ENCODE data around the gene GABRB3.

Gene GABRB3

DNA sequence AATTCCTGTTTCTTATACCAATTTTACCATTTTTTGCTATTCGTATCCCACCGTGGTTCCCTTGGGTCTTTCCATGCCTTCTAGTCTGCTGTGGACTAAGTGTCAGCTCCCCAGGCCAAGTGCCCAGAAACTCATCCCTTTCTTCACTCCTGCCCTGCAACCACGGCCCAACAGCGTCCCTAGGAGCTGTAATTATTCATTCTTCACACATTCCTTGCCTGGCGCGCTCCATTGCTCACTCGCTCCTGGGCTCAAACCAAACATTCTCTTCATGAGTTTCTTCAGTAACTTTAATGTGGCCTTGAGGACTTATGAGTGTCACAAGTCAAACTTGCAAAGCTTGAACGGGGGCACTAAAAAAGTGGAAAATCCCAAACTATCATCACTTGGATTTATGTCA is 15.7 kb downstream of the GABRB3 start:
- H3K27me3 ChIP-seq (replicated peaks): no peaks in the 10 kb centered on the region
- in situ Hi-C loops (cut with HindIII; ENCODE audit: low pct_ligation_motif_present, low sequenced_read_pairs): no loop called here
- H3K36me3 ChIP-seq (replicated peaks): no peaks in the 10 kb centered on the region
- DNase-seq: no peak
- TF ChIP-seq, protein P1, sequence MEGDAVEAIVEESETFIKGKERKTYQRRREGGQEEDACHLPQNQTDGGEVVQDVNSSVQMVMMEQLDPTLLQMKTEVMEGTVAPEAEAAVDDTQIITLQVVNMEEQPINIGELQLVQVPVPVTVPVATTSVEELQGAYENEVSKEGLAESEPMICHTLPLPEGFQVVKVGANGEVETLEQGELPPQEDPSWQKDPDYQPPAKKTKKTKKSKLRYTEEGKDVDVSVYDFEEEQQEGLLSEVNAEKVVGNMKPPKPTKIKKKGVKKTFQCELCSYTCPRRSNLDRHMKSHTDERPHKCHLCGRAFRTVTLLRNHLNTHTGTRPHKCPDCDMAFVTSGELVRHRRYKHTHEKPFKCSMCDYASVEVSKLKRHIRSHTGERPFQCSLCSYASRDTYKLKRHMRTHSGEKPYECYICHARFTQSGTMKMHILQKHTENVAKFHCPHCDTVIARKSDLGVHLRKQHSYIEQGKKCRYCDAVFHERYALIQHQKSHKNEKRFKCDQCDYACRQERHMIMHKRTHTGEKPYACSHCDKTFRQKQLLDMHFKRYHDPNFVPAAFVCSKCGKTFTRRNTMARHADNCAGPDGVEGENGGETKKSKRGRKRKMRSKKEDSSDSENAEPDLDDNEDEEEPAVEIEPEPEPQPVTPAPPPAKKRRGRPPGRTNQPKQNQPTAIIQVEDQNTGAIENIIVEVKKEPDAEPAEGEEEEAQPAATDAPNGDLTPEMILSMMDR (IDR thresholded peaks at IDR 0.05; ENCODE audit: low read depth, low read length, missing control alignments): no peak
- H3K27ac ChIP-seq: no peak overlapping the region
- no peak overlapping the region for H3K4me3 ChIP-seq (ENCODE audit: low read depth, low read length)

DNA sequence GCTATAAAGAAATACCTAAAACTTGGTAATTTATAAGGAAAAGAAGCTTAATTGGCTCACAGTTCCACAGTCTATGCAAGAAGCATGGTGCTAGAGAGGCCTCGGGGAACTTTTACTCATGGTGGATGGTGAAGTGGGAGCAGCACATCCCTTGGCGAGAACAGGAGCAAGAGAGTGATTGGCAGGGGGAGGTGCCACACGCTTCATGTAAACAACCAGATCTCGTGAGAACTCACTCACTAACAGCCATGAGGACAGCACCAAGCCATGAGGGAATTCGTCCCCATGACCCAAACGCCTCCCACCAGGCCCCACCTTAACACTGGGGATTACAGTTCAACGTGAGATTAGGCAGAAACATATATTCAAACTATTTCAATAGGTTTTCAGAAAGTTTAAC is 28.0 kb downstream of the GABRB3 start:
- no peaks in the 10 kb centered on the region for H3K36me3 ChIP-seq (replicated peaks)
- no peak for DNase-seq
- H3K27ac ChIP-seq: no peak overlapping the region
- TF ChIP-seq, protein P1 (IDR thresholded peaks at IDR 0.05; ENCODE audit: low read depth, low read length, missing control alignments): no peak
- H3K27me3 ChIP-seq (replicated peaks): no peaks in the 10 kb centered on the region
- in situ Hi-C loops (cut with HindIII; ENCODE audit: low pct_ligation_motif_present, low sequenced_read_pairs): no loop called here
- no peak overlapping the region for H3K4me3 ChIP-seq (ENCODE audit: low read depth, low read length)

DNA sequence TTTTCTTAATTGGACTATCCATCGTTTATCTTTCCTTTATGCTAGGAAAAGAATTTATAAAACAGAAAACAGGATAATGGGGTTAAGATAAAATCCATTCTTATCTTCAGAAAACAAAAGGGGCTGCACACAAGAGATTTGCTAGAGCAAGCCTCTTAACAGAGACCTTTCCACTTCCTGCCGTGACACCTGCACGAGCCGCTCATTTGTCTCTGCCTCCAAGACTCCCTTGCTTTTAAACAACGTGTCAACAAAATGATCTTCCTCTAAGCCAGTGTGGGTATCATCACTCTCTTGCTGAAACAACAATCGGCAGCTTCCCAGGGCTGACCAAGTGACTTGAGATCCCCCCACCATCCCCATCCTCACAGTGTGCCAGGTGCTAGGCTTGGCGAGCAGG is 33.1 kb downstream of the GABRB3 start:
- no peak for DNase-seq
- no peak overlapping the region for H3K4me3 ChIP-seq (ENCODE audit: low read depth, low read length)
- no peaks in the 10 kb centered on the region for H3K27me3 ChIP-seq (replicated peaks)
- TF ChIP-seq, protein P1 (IDR thresholded peaks at IDR 0.05; ENCODE audit: low read depth, low read length, missing control alignments): no peak
- no peak overlapping the region for H3K27ac ChIP-seq
- in situ Hi-C loops (cut with HindIII; ENCODE audit: low pct_ligation_motif_present, low sequenced_read_pairs): no loop called here
- no peaks in the 10 kb centered on the region for H3K36me3 ChIP-seq (replicated peaks)

DNA sequence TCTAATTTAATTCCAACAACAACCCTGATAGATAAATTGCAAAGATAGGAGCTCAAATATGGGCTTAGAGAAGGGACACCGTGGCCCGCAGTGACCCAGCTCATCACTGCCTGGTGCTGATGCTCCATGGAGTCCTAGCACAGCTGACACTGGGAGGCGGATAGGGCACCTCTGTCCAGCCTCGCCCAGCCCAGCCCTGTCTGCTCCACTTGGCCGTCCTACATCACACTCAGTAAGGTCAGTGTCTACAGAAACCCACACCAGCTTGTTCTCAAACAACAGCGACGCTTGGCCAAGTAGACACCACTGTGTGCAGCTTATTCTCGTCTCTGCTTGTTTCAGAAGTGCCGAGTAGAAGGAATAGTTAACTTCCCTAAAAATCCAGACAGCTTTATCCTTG is 33.9 kb downstream of the GABRB3 start:
- Histone ChIP-seq H3K27ac (no peak overlapping the region), H3K36me3 (replicated peaks) (no peaks in the 10 kb centered on the region), H3K27me3 (replicated peaks) (no peaks in the 10 kb centered on the region), H3K4me3 (ENCODE audit: low read depth, low read length) (no peak overlapping the region)
- in situ Hi-C loops (cut with HindIII; ENCODE audit: low pct_ligation_motif_present, low sequenced_read_pairs): no loop called here
- no peak for DNase-seq
- TF ChIP-seq, protein P1 (IDR thresholded peaks at IDR 0.05; ENCODE audit: low read depth, low read length, missing control alignments): no peak

DNA sequence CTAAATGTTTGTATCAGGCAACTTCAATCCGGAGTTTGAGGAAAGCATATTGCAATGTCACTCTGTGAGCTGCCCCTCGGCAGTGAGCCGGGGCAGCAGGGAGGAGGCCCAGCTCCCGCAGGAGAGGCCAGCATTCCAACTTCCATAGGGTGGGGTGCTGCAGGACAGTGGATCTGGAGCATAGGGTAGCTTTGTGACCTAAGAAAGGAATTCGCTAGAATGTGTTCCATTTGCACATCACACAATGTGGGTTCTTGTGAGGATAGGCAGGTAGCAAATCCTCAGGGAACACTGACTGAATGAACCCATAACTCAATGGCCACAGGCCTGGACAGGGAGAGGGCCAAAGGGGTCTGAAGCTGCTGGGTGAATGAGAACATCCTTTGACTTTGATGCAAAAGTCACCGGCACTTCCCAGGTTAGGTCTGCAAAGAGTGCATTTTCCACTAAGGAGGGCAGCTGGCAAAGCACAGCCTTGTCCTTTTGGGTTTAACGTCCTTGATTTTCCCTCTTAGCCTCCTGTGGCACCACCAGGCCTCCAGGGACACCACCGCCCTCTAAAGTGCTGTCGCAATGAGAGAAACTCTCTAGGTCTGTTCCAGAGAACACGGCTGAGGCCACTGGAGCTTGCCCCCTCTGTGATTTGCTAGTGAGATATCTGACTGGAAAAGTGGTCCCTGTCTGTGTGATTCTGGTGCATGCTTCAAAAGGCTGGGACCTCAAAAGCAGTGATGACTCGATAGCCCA is 36.2 kb downstream of the GABRB3 start:
- DNase-seq: no peak
- Histone ChIP-seq H3K4me3 (ENCODE audit: low read depth, low read length) (no peak overlapping the region), H3K27me3 (replicated peaks) (no peaks in the 10 kb centered on the region), H3K27ac (no peak overlapping the region), H3K36me3 (replicated peaks) (no peaks in the 10 kb centered on the region)
- TF ChIP-seq, protein P1 (IDR thresholded peaks at IDR 0.05; ENCODE audit: low read depth, low read length, missing control alignments): no peak
- in situ Hi-C loops (cut with HindIII; ENCODE audit: low pct_ligation_motif_present, low sequenced_read_pairs): no loop called here

DNA sequence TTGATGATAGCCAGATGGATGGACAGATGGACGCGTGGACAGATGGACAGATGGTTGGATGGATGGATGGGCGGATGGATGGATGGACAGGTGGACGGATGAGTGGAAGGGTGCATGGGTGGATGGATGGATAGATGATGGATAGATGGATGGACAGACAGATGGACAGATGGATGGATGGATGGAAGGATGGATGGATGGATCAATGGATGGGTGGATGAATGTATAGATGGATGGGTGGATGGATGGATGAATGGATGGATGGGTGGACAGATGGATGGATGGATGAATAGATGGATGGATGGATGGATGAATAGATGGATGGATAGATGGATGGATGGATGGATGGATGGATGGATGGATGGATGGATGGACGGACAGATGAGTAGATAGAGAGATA is 40.9 kb downstream of the GABRB3 start:
- Histone ChIP-seq H3K27ac (no peak overlapping the region), H3K4me3 (ENCODE audit: low read depth, low read length) (no peak overlapping the region), H3K36me3 (replicated peaks) (no peaks in the 10 kb centered on the region), H3K27me3 (replicated peaks) (no peaks in the 10 kb centered on the region)
- TF ChIP-seq, protein P1 (IDR thresholded peaks at IDR 0.05; ENCODE audit: low read depth, low read length, missing control alignments): no peak
- no peak for DNase-seq
- in situ Hi-C loops (cut with HindIII; ENCODE audit: low pct_ligation_motif_present, low sequenced_read_pairs): no loop called here
